IPS-15b (cell line): ENCODE measurements around the gene STAMBP.
"Not testable (repeated sequence)": the region's sequence is repeated elsewhere in the genome, so short reads cannot be mapped to it uniquely, and the experiment has no call there.

Experiments
- H3K27me3 ChIP-seq: one replicate; pipeline ENCODE4 v1.6.1; 2013; ENCODE audit warnings: low read length; ENCODE audit not compliant: control insufficient read depth, insufficient read depth
- H3K36me3 ChIP-seq: one replicate; pipeline ENCODE4 v1.6.1; 2013; ENCODE audit warnings: low read length; ENCODE audit not compliant: control insufficient read depth, insufficient read depth
- H3K4me1 ChIP-seq: one replicate; pipeline ENCODE4 v1.6.1; 2013; ENCODE audit warnings: mild to moderate bottlenecking, low read length; ENCODE audit not compliant: control insufficient read depth, insufficient read depth
- H3K4me3 ChIP-seq: one replicate; pipeline ENCODE4 v1.5.1; 2013; ENCODE audit warnings: low read depth, low read length
- H3K9ac ChIP-seq: one replicate; pipeline ENCODE4 v1.6.1; 2013; ENCODE audit warnings: low read depth, mild to moderate bottlenecking, low read length
- H3K9me3 ChIP-seq: one replicate; pipeline ENCODE4 v1.6.1; 2013; ENCODE audit warnings: mild to moderate bottlenecking, low read length; ENCODE audit not compliant: control insufficient read depth, insufficient read depth

STAMBP gene

DNA sequence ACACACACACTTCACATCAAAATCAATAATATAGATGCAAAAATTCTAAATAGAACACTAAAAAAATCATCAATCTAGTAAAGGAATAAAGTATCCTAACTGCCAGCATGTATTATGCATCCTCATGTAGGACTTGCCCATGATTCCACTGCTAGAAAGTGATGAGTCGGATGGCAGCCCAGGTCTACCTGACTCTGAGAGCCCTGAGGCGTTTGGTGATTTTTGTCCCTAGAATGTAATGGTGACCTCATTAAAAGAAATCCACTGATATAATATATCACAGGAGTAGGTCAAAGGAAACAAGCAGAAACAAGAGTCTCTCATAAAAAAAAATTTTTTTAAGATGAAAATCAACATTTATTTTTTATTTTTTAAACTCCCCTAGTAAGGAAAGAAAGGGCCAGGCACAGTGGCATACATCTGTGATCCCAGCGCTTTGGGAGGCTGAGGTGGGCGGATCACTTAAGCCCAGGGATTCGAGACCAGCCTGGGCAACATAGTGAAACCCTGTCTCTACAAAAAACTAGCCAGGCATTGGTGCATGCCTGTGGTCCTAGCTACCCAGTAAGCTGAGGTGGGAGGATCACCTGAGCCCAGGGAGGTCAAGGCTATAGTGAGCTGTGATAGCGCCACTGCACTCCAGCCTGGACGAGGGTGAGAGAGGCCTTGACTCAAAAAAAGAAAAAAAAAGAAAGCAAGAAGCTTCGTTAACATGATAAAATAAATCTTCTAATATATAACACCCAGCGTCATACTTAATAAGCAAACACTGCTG lies 39.6 kb downstream of the STAMBP start:
- Histone ChIP-seq H3K9me3 (no peaks in the 10 kb centered on the region), H3K4me1 (no peaks in the 10 kb centered on the region), H3K27me3 (no peaks in the 10 kb centered on the region), H3K4me3 (no peak overlapping the region), H3K9ac (no peak overlapping the region), H3K36me3 (peaks cover 5% of the 10 kb centered on the region)

DNA sequence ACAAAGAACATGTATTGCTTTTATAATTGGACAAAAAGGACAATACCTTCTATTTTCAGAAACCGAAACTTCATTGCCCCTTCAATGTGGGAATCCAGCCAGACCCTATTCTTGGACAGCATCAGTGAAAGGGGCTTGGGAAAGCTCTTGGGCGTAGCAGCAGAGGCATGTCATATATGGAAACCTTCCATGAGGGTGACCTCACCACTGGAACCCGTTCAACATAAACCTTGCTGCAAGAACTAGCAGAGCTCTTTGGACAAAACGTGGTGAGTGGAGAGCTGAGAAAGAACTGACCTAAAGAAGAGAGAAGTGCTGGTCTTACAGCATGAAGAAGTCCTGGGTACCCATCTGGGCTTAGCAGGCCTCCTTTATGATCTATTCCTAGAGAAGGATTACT lies 41.3 kb downstream of the STAMBP start:
- no peaks in the 10 kb centered on the region for H3K9me3 ChIP-seq
- H3K4me1 ChIP-seq: no peaks in the 10 kb centered on the region
- peaks cover 1% of the 10 kb centered on the region for H3K36me3 ChIP-seq
- H3K27me3 ChIP-seq: no peaks in the 10 kb centered on the region
- no peak overlapping the region for H3K4me3 ChIP-seq
- no peak overlapping the region for H3K9ac ChIP-seq

DNA sequence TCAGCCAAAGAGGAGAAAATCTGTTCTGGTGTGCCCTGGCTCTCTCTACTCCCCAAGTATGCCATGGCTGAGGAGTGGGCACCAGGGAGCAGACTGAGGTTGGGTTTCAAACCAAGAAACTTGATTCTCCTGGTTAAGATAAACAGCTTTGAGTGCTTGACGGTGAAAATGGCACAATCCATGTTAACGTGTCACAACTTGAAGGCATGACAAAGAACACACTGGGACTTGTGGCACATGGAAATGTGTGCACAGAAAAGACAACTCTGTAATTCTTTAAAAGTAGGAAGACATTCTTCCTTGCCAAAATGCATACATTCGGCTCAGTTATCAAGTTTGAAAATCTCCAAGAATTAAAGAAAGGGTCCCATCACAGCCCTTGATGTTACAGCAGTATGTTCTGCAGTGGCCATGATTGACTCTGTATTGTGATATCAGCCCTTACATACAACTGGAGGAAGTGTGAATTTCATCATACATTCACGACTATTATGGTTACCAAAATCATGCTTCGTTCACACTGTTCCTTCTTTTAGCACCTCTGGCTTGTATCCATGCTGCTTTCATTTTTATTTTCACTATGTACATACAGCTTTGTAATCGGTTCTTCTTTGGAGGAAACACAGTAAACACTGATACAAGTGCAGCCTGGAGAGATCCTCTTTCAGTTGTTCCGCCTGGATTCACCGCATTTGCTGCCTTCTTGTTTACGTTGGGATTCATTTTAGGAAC lies 48.5 kb downstream of the STAMBP start:
- H3K9me3 ChIP-seq: no peaks in the 10 kb centered on the region
- H3K36me3 ChIP-seq: no peaks in the 10 kb centered on the region
- H3K9ac ChIP-seq: no peak overlapping the region
- no peaks in the 10 kb centered on the region for H3K4me1 ChIP-seq
- H3K27me3 ChIP-seq: no peaks in the 10 kb centered on the region
- H3K4me3 ChIP-seq: no peak overlapping the region

DNA sequence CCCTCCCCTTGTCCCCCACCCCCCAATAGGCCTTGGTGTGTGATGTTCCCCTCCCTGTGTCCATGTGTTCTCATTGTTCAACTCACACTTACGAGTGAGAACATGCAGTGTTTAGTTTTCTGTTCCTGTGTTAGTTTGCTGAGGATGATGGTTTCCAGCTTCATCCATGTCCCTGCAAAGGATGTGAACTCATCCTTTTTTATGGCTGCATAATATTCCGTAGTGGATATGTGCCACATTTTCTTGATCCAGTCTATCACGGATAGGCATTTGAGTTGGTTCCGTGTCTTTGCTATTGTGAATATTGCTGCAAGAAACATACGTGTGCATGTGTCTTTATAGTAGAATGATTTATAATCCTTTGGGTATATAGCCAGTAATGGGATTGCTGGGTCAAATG lies 49.2 kb downstream of the STAMBP start:
- H3K9ac ChIP-seq, H3K36me3 ChIP-seq, H3K9me3 ChIP-seq, H3K4me3 ChIP-seq, H3K27me3 ChIP-seq, H3K4me1 ChIP-seq: not testable (repeated sequence)

DNA sequence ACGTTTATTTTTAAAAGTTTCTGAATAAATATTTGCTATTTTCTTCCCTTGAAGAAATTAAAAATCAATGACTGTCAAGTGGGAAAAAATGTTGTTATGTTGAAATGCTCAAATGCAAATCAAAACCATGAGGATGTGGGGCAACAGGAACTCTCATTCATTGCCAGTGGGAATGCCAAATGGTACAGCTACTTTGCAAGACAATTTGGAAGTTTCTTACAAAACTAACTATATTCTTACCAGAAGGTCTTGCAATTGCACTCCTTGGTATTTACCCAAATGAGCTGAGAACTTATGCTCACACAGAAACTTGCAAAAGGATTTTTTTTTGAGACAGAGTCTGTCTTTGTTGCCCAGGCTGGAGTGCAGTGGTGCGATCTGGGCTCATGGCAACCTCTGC lies 56.6 kb downstream of the STAMBP start:
- H3K27me3 ChIP-seq: no peaks in the 10 kb centered on the region
- no peaks in the 10 kb centered on the region for H3K9me3 ChIP-seq
- H3K9ac ChIP-seq: no peak overlapping the region
- no peak overlapping the region for H3K4me3 ChIP-seq
- no peaks in the 10 kb centered on the region for H3K36me3 ChIP-seq
- no peaks in the 10 kb centered on the region for H3K4me1 ChIP-seq

DNA sequence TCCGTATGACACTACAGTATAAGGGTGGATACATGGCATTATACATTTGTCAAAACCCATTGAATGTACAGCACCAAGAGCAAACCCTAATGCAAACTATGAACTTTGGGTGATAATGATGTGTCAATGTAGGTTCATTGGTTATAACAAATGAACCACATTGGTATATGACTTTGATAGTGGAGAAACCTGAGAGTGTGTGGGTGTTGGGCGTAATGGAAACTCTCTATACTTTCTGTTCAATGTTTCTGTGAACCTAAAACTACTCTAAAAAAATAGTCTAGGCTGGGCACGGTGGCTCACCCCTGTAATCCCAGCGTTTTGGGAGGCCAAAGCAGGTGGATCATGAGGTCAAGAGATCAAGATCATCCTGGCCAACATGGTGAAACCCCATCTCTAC lies 57.6 kb downstream of the STAMBP start:
- H3K4me3 ChIP-seq: no peak overlapping the region
- H3K27me3 ChIP-seq: no peaks in the 10 kb centered on the region
- H3K9me3 ChIP-seq: no peaks in the 10 kb centered on the region
- no peaks in the 10 kb centered on the region for H3K4me1 ChIP-seq
- H3K36me3 ChIP-seq: no peaks in the 10 kb centered on the region
- no peak overlapping the region for H3K9ac ChIP-seq

DNA sequence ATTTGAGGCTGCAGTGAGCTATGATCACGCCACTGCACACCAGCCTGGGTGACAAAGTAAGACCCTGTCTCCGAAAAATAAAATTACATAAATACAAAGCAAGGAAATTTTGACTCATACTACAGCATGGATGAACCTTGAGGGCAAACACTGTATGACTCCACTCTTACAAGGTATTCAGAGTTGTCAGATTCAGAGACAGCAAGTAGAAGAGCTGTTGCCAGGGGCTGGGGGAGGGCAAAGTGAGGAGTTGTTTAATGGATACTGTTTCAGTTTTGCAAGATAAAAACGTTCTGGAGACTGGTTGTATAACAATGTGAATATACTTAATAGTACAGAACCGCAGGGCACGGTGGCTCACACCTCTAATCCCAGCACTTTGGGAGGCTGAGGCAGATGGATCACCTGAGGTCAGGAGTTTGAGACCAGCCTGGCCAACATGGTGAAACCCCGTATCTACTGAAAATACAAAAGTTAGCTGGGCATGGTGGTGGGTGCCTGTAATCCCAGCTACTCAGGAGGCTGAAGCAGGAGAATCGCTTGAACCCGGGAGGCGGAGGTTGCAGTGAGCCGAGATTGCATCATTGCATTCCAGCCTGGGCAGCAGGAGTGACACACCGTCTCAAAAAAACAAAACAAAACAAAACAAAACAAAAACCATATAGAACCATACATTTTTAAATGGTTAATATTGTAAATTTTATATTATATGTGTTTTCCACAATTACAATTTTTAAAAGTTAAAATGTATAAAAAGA lies 59.0 kb downstream of the STAMBP start:
- H3K4me1 ChIP-seq, H3K4me3 ChIP-seq, H3K27me3 ChIP-seq, H3K9me3 ChIP-seq, H3K9ac ChIP-seq, H3K36me3 ChIP-seq: not testable (repeated sequence)

DNA sequence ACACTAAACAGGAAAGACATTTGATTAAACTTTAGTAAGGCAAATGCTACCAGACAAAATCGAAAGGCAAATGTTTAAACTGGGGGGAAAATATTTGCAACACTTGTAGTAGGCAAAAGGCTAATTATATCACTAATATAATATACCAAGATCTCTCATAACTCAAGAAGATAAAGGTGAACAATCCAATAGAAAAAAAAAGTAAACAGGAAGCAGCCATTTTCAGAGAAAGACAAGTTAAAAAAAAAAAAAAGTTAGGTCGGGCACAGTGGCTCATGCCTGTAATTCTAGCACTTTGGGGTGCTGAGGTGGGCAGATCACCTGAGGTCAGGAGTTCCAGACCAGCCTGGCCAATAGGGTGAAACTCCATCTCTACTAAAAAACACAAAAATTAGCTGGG lies 59.6 kb downstream of the STAMBP start:
- Histone ChIP-seq H3K36me3 (no peaks in the 10 kb centered on the region), H3K9me3 (no peaks in the 10 kb centered on the region), H3K27me3 (no peaks in the 10 kb centered on the region), H3K9ac (no peak overlapping the region), H3K4me1 (peaks cover 4% of the 10 kb centered on the region), H3K4me3 (no peak overlapping the region)

DNA sequence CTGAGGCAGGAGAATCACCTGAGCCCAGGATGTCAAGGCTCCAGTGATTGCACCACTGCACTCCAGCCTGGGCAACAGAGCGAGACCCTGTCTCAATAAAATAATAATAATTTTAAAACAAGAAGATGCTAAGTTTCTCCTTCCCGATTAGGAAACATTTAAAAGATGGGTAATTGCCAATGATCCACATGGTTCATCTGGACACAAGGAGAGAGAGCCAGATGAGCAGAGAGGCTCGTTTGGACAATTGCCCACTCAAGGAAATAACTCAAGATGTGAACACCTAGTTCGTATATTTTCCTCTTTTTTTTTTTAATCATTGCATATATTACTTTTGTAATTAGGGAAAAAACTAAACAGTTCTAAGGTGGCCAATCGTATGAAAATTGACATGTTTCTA lies 60.4 kb downstream of the STAMBP start:
- no peaks in the 10 kb centered on the region for H3K36me3 ChIP-seq
- no peak overlapping the region for H3K9ac ChIP-seq
- no peak overlapping the region for H3K4me3 ChIP-seq
- H3K4me1 ChIP-seq: peaks cover 4% of the 10 kb centered on the region
- H3K27me3 ChIP-seq: no peaks in the 10 kb centered on the region
- H3K9me3 ChIP-seq: no peaks in the 10 kb centered on the region

DNA sequence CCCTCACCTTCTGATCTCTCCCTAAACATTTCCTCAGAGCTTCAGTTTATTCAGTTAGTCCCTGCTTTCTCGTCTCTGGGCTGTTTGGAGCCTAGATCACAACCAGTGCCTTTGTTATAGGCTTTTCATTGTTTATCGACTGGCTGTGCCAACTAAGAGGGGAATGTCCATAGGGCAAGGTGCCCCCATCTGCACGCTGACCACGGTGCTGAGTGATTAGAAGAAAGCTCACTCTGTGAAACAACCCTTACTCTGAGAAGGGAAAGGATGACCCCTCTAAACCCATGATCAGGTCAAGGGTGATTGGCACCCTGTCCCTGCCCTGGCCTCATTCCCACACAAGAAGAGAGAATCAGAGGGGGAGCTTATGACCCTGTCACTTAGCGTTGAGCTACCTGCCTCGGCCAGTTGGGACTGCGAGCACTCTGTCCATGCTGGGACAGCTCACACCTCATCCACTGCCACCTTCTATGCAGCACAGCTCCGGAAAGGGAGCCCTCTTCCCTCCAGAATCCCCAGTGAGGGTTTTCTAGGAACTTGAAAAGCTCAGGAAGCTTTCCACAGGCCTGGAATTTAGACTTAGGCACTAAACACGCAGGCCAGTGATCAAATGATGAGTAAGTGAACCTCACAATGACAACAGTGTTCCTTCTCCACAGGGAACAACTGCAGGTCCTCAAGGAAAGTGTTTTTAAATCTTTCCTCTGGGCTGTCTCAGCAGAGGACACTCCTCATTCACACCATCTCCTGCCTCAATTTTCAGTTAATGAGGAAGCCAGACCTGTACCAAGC lies 61.7 kb downstream of the STAMBP start:
- no peak overlapping the region for H3K9ac ChIP-seq

DNA sequence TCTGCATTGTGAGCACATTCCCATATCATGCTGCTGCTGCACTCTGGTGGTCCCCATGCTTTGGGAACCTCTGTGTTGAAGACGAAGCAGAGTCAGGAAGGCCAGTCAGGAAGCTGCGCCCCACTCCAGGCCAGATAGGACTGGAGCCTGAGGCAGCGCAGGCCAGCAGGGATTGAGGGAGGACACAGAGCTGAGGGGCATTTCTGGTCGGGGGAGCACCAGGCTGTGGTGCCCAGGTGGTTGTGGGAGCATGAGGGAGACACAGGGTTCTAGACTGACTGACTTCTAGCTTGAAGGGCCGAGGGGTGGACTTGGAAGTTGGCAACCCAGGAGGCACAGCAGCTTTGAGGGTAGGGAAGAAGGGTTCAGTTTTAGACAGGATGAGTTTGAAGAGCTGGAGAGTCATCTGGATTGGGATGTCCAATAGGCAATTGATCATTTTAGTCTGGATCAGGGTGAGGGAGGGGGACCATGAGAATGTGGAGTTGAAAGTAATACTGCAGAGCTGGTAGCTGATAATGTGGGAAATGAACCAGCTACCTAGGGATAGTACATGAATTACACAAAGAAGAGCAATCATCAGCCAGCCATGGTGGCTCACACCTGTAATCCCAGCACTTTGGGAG lies 62.6 kb downstream of the STAMBP start:
- Histone ChIP-seq H3K27me3 (no peaks in the 10 kb centered on the region), H3K36me3 (no peaks in the 10 kb centered on the region), H3K4me1 (peaks cover 4% of the 10 kb centered on the region), H3K4me3 (no peak overlapping the region), H3K9me3 (no peaks in the 10 kb centered on the region), H3K9ac (no peak overlapping the region)

More for the DNA sequence above, 61.7 kb downstream of the STAMBP start:
- H3K4me1 ChIP-seq: peaks cover 4% of the 10 kb centered on the region
- H3K27me3 ChIP-seq: no peaks in the 10 kb centered on the region
- H3K9me3 ChIP-seq: no peaks in the 10 kb centered on the region
- H3K4me3 ChIP-seq: no peak overlapping the region
- no peaks in the 10 kb centered on the region for H3K36me3 ChIP-seq
